Mesothelial cell of epicardium (in vitro differentiated cells): ENCODE measurements around the gene IL17C. TPM values are rescaled to one million over a fixed set of nuclear protein-coding genes. Genes with fewer than 3 reads are reported as not detected.

Source experiments
- DNase-seq, 2 experiments: peaks; one replicate each; pipeline ENCODE4 v3.0.0; 2021; ENCODE audit warnings: low spot score in 2 of 2; ENCODE audit not compliant: unreplicated experiment in 2 of 2
- H3K27ac Mint-ChIP-seq: 2 replicates; pipeline ENCODE4 v1.8.0; 2021; ENCODE audit warnings: mixed read lengths
- H3K27me3 Mint-ChIP-seq: 2 replicates; pipeline ENCODE4 v1.8.0; 2021; ENCODE audit warnings: low read depth, mixed read lengths
- H3K36me3 Mint-ChIP-seq: 2 replicates; pipeline ENCODE4 v1.8.0; 2021; ENCODE audit warnings: mixed read lengths
- H3K4me1 Mint-ChIP-seq: 2 replicates; pipeline ENCODE4 v1.8.0; 2021; ENCODE audit warnings: mixed read lengths
- H3K4me3 Mint-ChIP-seq: 2 replicates; pipeline ENCODE4 v1.8.0; 2021; ENCODE audit warnings: mild to moderate bottlenecking, moderate library complexity, mixed read lengths
- H3K9me3 Mint-ChIP-seq: 2 replicates; pipeline ENCODE4 v1.8.0; 2021; ENCODE audit warnings: mixed read lengths
- CTCF ChIP-seq: fragments of 200-600 bp; sonication (generic); IDR thresholded peaks from one replicate; pipeline ENCODE4 v1.5.0; 2021; ENCODE audit warnings: antibody characterized with exemption; ENCODE audit not compliant: unreplicated experiment
- total RNA-seq: library from RNA; stranded (reverse); gene quantifications from 3 replicates; pipeline ENCODE4 v1.2.1, GENCODE V29; 2021

IL17C gene
- total RNA-seq, 1 donor from 2014 or later, result not detected

GRCh38 chr16:88622125-88622524 is 16.2 kb upstream of the IL17C start:
- Mint-ChIP-seq H3K9me3 (no peaks in the 10 kb centered on the region), H3K4me3 (no peak overlapping the region), H3K36me3 (peaks cover 5% of the 10 kb centered on the region), H3K27me3 (no peaks in the 10 kb centered on the region), H3K4me1 (no peaks in the 10 kb centered on the region), H3K27ac (no peak overlapping the region)
- no peak for TF ChIP-seq CTCF
- DNase-seq, result no peak

- no peak for DNase-seq
- H3K4me3 Mint-ChIP-seq, result no peak overlapping the region
- peaks cover 9% of the 10 kb centered on the region for H3K36me3 Mint-ChIP-seq
- no peak for TF ChIP-seq CTCF
- no peaks in the 10 kb centered on the region for H3K4me1 Mint-ChIP-seq
- no peaks in the 10 kb centered on the region for H3K27me3 Mint-ChIP-seq
- H3K9me3 Mint-ChIP-seq, result no peaks in the 10 kb centered on the region
- H3K27ac Mint-ChIP-seq, result no peak overlapping the region
Measured at GRCh38 chr16:88622866-88623265, 15.5 kb upstream of the IL17C start.

- Mint-ChIP-seq H3K36me3 (peaks cover 9% of the 10 kb centered on the region), H3K4me3 (no peak overlapping the region), H3K27ac (no peak overlapping the region), H3K4me1 (no peaks in the 10 kb centered on the region), H3K27me3 (no peaks in the 10 kb centered on the region), H3K9me3 (no peaks in the 10 kb centered on the region)
- no peak for TF ChIP-seq CTCF
- no peak for DNase-seq
Measured at GRCh38 chr16:88623858-88624257, 14.5 kb upstream of the IL17C start.

- no peak overlapping the region for H3K4me3 Mint-ChIP-seq
- H3K27ac Mint-ChIP-seq, result no peak overlapping the region
- H3K27me3 Mint-ChIP-seq, result no peaks in the 10 kb centered on the region
- H3K9me3 Mint-ChIP-seq, result no peaks in the 10 kb centered on the region
- TF ChIP-seq CTCF, result no peak
- DNase-seq, result no peak
- no peaks in the 10 kb centered on the region for H3K4me1 Mint-ChIP-seq
- peaks cover 8% of the 10 kb centered on the region for H3K36me3 Mint-ChIP-seq
Measured at GRCh38 chr16:88624481-88624880, 13.9 kb upstream of the IL17C start.

GRCh38 chr16:88624977-88625576 is 13.3 kb upstream of the IL17C start:
- Mint-ChIP-seq H3K4me1 (no peaks in the 10 kb centered on the region), H3K36me3 (peaks cover 10% of the 10 kb centered on the region), H3K27ac (no peak overlapping the region), H3K27me3 (no peaks in the 10 kb centered on the region), H3K9me3 (no peaks in the 10 kb centered on the region), H3K4me3 (no peak overlapping the region)
- no peak for DNase-seq
- no peak for TF ChIP-seq CTCF

GRCh38 chr16:88626646-88627045 is 11.7 kb upstream of the IL17C start:
- Mint-ChIP-seq H3K27me3 (no peaks in the 10 kb centered on the region), H3K4me1 (no peaks in the 10 kb centered on the region), H3K9me3 (no peaks in the 10 kb centered on the region), H3K27ac (no peak overlapping the region), H3K4me3 (no peak overlapping the region), H3K36me3 (peaks cover 10% of the 10 kb centered on the region)
- TF ChIP-seq CTCF, result no peak
- DNase-seq, result no peak
